Skin epidermis (tissue), 12 donors: ENCODE data around the gene RBM4B.

Experiments used
- H3K27ac ChIP-seq, 21 experiments: fragments of 200-600 bp; sonication (generic) in 11 of 21; one replicate each; pipeline ENCODE4 v1.5.0; 2020; ENCODE audit warnings: mild to moderate bottlenecking in 3 of 21, inconsistent platforms in 2 of 21, moderate library complexity in 2 of 21
- H3K4me3 ChIP-seq, 7 experiments: fragments of 200-600 bp; sonication (generic) in 2 of 7; one replicate each; pipeline ENCODE4 v1.5.0; 2020; ENCODE audit warnings: inconsistent platforms in 2 of 7, mild to moderate bottlenecking in 2 of 7, moderate library complexity in 1 of 7

The RBM4B gene

DNA sequence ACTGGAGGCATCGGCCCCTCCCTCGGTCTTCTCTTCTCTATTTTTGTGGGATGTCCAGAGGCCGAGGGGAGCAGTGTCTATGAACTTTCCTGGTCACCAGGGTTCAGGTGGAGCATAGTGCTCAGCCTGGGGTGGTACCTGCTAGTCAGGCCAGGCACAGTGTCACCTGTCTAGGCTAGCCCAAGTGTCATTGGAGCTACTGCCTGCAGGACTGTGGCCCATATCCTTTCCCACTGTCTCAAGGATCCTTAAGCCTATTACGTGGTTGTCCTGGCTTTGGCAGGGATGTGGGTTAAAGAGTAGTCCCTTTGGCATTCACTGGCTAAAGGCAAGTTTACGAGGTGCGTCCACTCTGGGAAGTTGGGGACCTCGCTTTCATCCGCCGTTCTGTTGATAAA is 51.9 kb downstream of the RBM4B start:
- no peak overlapping the region for H3K4me3 ChIP-seq
- H3K27ac ChIP-seq, result no peak overlapping the region

DNA sequence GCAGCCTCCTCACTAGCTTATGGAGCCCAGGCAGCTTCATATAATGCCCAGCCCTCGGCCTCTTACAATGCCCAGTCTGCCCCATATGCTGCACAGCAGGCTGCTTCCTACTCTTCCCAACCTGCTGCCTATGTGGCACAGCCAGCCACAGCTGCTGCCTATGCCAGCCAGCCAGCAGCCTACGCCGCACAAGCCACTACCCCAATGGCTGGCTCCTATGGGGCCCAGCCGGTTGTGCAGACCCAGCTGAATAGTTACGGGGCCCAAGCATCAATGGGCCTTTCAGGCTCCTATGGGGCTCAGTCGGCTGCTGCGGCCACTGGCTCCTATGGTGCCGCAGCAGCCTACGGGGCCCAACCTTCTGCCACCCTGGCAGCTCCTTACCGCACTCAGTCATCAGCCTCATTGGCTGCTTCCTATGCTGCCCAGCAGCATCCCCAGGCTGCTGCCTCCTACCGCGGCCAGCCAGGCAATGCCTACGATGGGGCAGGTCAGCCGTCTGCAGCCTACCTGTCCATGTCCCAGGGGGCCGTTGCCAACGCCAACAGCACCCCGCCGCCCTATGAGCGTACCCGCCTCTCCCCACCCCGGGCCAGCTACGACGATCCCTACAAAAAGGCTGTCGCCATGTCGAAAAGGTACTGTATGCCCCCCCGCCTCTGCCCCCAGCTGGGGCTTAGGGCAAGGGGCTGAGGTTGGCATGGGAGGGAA is 52.5 kb downstream of the RBM4B start:
- no peak overlapping the region for H3K4me3 ChIP-seq
- no peak overlapping the region for H3K27ac ChIP-seq

DNA sequence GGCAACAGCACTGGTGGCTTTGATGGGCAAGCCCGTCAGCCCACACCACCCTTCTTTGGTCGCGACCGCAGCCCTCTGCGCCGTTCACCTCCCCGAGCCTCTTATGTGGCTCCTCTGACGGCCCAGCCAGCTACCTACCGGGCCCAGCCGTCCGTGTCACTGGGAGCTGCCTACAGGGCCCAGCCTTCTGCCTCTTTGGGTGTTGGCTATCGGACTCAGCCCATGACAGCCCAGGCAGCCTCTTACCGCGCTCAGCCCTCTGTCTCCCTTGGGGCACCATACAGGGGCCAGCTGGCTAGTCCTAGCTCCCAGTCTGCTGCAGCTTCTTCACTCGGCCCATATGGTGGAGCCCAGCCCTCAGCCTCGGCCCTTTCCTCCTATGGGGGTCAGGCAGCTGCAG is 53.2 kb downstream of the RBM4B start:
- no peak overlapping the region for H3K4me3 ChIP-seq
- peak overlapping the region in 1 of 21 experiments; percentile 8 for H3K27ac ChIP-seq

DNA sequence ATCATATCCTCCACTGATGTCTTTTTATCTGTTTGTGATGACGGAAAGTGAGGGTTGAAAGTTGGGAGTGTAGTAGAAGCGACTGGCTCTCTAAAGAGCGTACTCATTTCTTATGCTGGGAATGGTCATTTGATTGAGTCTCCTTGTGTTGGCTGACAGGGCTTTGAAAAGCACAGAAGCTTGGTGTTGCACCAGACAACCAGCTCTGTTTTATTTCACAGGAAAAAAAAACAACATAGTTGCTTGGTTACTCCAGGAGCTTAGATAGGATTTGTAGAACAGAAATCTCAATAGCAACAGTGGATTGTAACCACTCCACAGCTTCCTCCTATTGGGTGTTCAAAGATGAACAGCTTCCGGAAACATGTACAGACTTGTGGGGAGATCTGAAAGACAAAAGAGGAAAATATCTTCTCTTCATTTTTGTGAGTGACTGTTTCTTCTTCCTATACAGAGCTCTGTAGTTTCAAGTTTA is 58.6 kb downstream of the RBM4B start:
- Histone ChIP-seq H3K4me3 (peak overlapping the region; percentile 70 to 96 (median 91)), H3K27ac (peak overlapping the region in 19 of 21 experiments; percentile 11 to 98 (median 92))

DNA sequence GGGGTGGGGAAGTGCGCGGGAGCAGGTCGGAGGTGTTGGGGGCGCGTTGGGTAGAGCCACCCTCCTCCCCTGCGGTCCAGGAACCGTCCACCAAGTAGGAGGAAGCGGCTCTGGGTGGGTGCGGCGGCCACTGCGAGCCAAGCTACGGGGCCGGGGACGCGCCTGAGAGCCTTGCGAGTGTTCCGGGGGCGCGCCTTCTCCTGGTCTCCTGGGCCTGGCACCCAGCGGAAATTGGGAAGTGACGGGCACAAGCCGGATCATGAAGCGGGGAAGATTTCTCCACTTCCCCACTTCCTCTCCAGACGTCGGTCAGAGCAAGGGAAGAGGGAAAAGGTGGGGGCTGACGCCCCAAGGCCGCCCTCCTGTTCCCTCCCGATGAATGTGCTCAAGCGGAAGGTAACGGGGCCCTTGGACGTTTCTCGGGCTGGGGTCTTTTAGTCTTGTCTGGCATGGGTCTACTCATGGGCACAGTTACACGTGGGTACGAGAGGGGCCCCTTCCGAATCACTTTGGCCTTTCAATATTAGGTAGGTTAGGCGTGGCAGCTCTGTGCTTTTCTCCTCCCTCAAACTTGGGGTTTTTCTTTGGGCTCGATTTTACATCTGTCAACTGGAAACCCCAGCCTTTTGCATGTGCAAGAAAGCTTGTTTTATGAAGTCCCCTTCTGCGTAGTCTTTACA is 60.4 kb downstream of the RBM4B start:
- Histone ChIP-seq H3K27ac (peak overlapping the region; percentile 75 to 98 (median 92)), H3K4me3 (peak overlapping the region; percentile 70 to 96 (median 91))

DNA sequence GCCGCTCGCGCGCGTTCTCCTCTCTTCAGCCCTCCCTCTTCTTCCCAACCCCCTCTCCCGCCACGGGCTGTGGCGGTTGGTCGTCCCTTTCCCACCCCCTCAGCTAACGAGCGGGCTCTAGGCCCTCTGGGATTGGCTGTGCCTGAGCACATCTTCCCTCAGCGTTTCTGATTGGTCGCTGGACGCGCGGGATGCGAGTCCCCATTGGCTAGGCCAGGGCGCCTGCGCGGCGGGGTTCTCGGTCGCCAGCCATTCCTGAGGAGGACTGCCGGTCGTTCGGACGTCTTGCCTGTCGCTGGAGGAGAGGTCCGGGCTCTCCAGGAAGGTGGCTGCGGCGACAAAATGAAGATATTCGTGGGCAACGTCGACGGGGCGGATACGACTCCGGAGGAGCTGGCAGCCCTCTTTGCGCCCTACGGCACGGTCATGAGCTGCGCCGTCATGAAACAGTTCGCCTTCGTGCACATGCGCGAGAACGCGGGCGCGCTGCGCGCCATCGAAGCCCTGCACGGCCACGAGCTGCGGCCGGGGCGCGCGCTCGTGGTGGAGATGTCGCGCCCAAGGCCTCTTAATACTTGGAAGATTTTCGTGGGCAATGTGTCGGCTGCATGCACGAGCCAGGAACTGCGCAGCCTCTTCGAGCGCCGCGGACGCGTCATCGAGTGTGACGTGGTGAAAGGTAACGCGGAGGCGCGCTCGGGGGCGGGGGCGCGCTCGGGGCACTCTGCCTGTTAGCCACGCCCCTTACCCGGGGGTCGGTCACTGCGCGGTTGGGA is 61.1 kb downstream of the RBM4B start, which contains the start of gene RBM14:
Gene RBM14, plus strand, starts transcription at position 252 of the 776 bp plus-strand sequence. Its CDS starts 91 bp downstream, at position 343.
- peak within 1 kb of the TSS; percentile 70 to 96 (median 91) for H3K4me3 ChIP-seq
- peak within 1 kb of the TSS; percentile 77 to 98 (median 93) for H3K27ac ChIP-seq
